Globus pallidus (tissue), 1 donor: Measurements from ENCODE around the gene MEAK7.
A peak's percentile ranks its signal among the peaks of the same experiment; 100 is the strongest.

Experiments used
- DNase-seq: peaks from one replicate; pipeline ENCODE4 v3.0.0-alpha.2; 2015; ENCODE audit warnings: low spot score

The MEAK7 gene

GRCh38 chr16:84486551-84487235 is 17.8 kb downstream of the MEAK7 start:
- no peak for DNase-seq

DNA sequence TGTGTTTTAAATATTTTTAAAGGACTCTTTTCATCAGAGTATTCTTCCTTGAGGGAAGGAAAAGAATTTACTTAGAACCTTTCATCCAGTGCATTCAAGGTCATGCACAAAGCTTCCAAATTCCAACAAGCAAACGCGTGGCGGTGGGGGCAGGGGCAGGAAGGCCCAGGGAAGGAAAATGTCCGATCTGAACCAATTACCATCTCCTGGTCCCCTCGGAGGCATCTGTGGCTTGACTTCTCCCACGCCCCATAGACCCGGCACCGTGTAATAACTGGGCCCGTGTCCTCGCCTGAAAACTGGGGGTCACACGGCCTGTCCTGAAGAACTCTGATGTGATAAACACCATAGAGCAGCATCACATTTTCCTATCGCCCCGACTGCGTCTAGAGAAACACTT is 18.3 kb downstream of the MEAK7 start:
- DNase-seq: no peak

DNA sequence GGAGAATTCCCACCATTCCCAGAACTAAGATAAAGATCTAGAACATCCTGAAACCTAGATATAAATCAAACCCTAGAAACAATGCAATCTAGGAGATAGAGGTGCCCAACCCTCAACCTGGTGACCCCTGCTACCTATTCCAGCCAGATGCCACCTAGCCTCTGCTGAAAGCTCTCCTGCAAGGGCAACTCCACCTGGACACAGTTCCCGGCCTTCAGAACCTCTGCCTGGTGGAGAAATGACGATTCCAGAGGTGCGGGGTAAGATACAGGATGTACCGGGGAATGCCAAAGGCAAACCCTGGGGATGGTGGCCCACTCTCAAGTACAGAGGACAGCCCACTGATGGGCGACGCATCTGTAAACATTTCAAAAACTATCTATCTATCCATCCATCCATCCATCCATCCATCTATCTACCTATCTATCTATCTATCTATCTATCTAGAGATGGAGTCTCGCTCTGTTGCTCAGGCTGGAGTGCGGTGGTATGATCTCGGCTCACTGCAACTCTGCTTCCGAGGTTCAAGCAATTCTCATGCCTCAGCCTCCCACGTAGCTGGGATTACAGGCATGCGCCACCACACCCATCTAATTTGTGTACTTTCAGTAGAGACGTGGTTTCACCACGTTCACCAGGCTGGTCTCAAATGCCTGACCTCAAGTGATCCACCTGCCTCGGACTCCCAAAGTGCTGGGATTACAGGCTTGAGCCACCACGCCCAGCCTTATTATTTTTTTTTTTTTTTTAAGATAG is 19.0 kb downstream of the MEAK7 start:
- no peak for DNase-seq

GRCh38 chr16:84484579-84485254 is 19.7 kb downstream of the MEAK7 start:
- peak; percentile 75 for DNase-seq

DNA sequence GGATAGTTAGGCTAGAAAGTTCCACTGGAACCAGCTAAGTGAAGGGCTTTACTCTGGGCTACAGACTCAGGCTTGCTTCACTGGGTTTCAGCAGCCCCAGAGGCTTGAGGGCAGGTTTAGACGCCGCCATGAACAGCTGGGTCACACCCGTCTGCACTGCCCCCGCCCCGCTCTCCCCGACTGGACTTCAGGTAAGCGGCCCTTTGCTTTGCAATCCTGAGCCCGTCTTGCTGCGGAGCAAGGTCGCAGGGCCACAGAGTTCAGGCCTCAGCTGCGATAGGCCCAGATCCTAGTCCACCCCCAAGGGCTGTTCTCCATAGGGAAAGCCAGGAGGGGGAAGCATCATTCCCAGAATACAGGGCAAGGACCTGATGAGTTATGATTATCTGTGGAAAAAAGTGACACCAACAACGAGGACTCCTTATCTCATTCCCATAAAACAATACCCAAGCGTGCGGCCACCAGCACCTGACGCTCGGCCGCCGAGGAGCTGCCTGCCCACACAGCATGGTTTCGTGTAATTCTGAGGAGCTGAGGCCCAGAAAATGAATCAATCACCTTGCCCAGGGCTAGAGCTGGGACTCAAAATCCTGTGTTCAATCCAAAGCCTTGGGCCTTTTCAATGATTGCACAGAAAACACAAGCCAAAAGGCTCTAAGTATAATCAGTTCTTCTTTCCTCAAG is 20.4 kb downstream of the MEAK7 start:
- no peak for DNase-seq

- no peak for DNase-seq
These were observed 21.2 kb downstream of the MEAK7 start for GRCh38 chr16:84482951-84483881.

GRCh38 chr16:84482001-84482891 is 22.2 kb downstream of the MEAK7 start:
- no peak for DNase-seq

GRCh38 chr16:84481051-84481735 is 23.3 kb downstream of the MEAK7 start:
- DNase-seq: no peak

DNA sequence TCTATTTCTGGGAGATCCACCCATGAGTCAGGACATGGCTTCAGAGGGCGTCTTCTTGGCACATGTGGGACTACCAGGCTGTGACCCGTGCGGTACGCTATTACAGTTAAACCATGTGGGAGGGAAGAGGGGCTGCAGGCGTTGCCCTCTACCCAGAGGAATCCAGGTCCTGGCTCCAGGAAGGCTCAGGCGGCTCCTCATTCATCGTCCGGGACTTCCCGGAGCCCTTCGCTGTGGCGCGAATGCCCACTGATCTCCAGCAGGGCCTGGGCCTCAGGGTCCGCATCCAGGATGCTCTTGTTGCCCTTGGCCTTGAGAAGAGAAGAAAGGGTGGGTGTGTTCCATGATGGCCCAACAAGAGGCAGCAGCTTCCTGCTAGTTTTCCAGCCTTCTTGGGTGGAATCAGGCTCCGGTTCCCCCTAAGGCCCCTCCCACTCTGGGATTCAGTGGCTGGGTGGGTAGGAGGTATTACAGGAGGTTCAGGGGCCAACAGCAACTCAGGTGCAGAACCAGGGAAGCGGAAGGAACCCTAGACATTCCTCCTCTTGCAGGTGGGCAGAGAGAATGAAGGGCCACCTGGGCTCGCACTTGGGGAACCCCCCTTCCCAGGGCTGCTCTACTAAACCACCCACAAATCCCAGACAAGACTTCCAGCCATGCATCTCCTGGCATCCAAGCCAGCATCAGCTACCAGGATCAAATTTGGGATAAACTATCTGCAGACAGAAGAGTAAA is 24.6 kb downstream of the MEAK7 start:
- DNase-seq: no peak

- DNase-seq: no peak
These were observed 26.1 kb downstream of the MEAK7 start for GRCh38 chr16:84478172-84478947.

GRCh38 chr16:84477661-84478060 is 26.8 kb downstream of the MEAK7 start:
- DNase-seq: no peak

DNA sequence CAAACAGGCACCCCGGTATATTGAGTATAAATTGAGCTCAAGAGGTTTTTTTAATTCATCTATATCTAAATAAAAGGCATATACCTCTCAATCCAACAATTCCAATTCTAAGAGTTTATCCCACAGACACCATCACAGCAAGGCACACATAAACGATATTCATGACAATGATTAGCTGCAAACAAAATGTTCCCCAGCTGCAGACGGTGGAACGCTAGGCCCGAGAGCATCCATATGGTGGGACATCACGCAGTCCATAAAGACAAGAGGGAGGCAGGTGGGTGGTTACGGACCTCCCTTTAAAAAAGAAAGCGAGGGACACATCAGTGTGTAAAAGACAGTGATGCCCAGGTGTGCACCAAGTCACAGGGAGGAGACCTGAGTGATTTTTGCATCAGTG is 28.1 kb downstream of the MEAK7 start:
- no peak for DNase-seq

- DNase-seq: no peak
These were observed 28.7 kb downstream of the MEAK7 start for GRCh38 chr16:84475643-84476240.

DNA sequence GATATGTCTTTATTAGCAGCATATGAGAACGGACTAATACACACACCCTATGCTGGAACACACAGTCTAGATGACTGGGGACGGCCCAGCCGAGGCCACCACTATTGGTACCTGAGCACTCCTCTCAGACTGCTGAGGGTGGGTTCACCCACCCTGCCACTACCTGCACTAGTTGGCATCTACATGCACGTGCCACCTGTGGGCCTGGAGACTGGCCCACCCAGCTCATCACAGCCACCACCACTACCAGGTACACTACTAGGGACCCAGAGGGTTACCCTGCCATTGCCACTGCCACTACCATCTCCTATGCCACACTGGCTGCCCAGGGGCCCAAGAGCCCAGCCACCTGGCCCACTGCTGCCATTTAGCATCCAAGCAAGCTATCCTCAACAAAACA is 32.5 kb downstream of the MEAK7 start:
- DNase-seq: no peak

DNA sequence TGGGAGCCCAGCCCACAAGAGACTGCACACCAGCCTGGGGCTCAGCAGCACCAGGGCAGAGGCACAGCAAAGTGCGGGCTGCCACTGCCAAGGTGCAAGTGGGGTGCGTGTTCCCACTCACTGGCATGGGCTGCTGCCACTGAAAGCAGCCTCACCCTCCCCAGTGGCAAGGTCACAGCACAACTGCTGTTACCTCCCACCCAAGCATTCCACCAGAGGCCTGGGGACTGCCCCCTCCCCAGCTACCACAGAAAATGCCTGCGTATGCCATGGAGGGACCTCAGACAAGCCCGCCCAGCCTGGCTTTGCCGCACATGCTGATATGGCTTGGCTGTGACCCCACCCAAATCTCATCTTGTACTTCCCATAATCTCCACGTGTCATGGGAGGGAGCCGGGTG is 33.1 kb downstream of the MEAK7 start:
- DNase-seq: no peak

GRCh38 chr16:84467709-84468108 is 36.8 kb downstream of the MEAK7 start:
- no peak for DNase-seq

DNA sequence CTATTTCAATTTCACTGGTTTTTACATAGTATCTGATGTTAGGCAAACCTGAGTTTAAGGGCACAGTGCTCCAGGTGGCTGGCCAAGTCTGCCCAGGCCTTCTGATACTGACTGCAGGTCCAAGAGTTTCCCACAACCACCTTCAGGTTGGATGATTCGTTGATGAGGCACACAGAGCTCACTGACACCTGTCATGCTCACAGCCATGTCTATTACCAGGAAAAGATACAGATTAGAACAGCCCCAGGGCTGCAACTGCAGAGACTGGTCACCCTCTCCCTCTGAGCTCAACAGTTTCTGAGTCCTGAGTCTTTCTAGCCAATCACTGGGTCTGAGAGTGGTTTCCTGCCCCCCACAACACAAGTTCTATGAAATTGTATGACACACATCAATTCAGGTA is 37.2 kb downstream of the MEAK7 start:
- DNase-seq: no peak

DNA sequence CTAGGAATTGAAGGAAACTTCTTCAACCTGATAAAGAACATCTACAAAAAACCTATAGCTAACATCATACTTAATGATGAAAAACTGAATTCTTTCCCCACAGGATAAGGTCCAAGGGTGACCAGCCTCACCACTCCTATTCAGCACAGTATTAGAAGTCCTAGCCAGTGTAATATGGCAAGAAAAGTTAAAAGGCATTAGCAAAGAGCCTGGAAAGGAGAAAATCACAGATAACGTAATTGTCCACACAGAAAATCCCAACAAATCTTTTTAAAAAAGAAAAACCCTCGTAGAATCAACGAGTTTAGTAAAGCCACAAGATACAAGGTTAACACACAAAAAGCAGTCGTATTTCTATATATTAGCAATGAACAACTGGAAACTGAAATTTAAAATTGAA is 37.8 kb downstream of the MEAK7 start:
- no peak for DNase-seq
